DOHH2 (cell line): ENCODE data around the gene AFP.

ENCODE experiments used
- H3F3A ChIP-seq: fragments of 200-600 bp; sonication (generic), shearing (Covaris generic); 2 replicates; pipeline ENCODE4 v1.6.0; 2016; ENCODE audit warnings: antibody characterized with exemption, mild to moderate bottlenecking; ENCODE audit not compliant: control insufficient read depth, insufficient read depth
- H3K27ac ChIP-seq: fragments of 200-600 bp; sonication (generic); 2 replicates; pipeline ENCODE4 v1.5.1; 2014; ENCODE audit warnings: low read depth, mild to moderate bottlenecking, low read length, moderate library complexity
- H3K27me3 ChIP-seq: fragments of 200-600 bp; sonication (generic); 2 replicates; pipeline ENCODE4 v1.6.1; 2014; ENCODE audit warnings: mild to moderate bottlenecking, low read length, mixed read lengths; ENCODE audit not compliant: control insufficient read depth
- H3K36me3 ChIP-seq: fragments of 200-600 bp; sonication (generic); 2 replicates; pipeline ENCODE4 v1.6.1; 2014; ENCODE audit warnings: mild to moderate bottlenecking, low read length, moderate library complexity, mixed read lengths; ENCODE audit not compliant: control insufficient read depth
- H3K4me1 ChIP-seq: fragments of 200-600 bp; sonication (generic); 2 replicates; pipeline ENCODE4 v1.6.1; 2014; ENCODE audit warnings: mild to moderate bottlenecking, low read length, mixed read lengths; ENCODE audit not compliant: control insufficient read depth
- H3K4me2 ChIP-seq: fragments of 200-600 bp; sonication (generic); 2 replicates; pipeline ENCODE4 v1.6.0; 2014; ENCODE audit warnings: mild to moderate bottlenecking, low read length, moderate library complexity
- H3K4me3 ChIP-seq: fragments of 200-600 bp; sonication (generic); 2 replicates; pipeline ENCODE4 v1.5.1; 2014; ENCODE audit warnings: mild to moderate bottlenecking, low read length, mixed read lengths
- H3K79me2 ChIP-seq: fragments of 200-600 bp; sonication (generic); 2 replicates; pipeline ENCODE4 v1.6.1; 2014; ENCODE audit warnings: mild to moderate bottlenecking, low read length, mixed read lengths; ENCODE audit not compliant: control insufficient read depth
- H3K9me2 ChIP-seq: fragments of 200-600 bp; sonication (generic); replicated peaks from 2 replicates; pipeline ENCODE4 v1.6.1; 2014; ENCODE audit warnings: mild to moderate bottlenecking, low read length, mixed read lengths; ENCODE audit not compliant: control insufficient read depth
- H3K9me3 ChIP-seq: fragments of 200-600 bp; sonication (generic); 2 replicates; pipeline ENCODE4 v1.6.1; 2014; ENCODE audit warnings: antibody characterized with exemption, low read length, mixed read lengths; ENCODE audit not compliant: control insufficient read depth, insufficient read depth
- H4K20me1 ChIP-seq: fragments of 200-600 bp; sonication (generic); 2 replicates; pipeline ENCODE4 v1.6.0; 2014; ENCODE audit warnings: low read depth, mild to moderate bottlenecking, antibody characterized with exemption, low read length, moderate library complexity; ENCODE audit not compliant: control insufficient read depth, insufficient read depth
- EZH2phosphoT487 ChIP-seq: fragments of 200-600 bp; sonication (generic); IDR thresholded peaks from 2 replicates; pipeline ENCODE4 v1.6.1; 2017; ENCODE audit warnings: borderline replicate concordance, mild to moderate bottlenecking, antibody characterized with exemption, low read length, moderate library complexity, mixed read lengths
- TF ChIP-seq, protein P1 (sequence below): fragments of 200-600 bp; sonication (generic); IDR thresholded peaks from one replicate; pipeline ENCODE4 v1.5.1; 2014; ENCODE audit warnings: antibody characterized with exemption, mild to moderate bottlenecking, low read depth, low read length; ENCODE audit not compliant: poor library complexity, severe bottlenecking

Gene AFP

DNA sequence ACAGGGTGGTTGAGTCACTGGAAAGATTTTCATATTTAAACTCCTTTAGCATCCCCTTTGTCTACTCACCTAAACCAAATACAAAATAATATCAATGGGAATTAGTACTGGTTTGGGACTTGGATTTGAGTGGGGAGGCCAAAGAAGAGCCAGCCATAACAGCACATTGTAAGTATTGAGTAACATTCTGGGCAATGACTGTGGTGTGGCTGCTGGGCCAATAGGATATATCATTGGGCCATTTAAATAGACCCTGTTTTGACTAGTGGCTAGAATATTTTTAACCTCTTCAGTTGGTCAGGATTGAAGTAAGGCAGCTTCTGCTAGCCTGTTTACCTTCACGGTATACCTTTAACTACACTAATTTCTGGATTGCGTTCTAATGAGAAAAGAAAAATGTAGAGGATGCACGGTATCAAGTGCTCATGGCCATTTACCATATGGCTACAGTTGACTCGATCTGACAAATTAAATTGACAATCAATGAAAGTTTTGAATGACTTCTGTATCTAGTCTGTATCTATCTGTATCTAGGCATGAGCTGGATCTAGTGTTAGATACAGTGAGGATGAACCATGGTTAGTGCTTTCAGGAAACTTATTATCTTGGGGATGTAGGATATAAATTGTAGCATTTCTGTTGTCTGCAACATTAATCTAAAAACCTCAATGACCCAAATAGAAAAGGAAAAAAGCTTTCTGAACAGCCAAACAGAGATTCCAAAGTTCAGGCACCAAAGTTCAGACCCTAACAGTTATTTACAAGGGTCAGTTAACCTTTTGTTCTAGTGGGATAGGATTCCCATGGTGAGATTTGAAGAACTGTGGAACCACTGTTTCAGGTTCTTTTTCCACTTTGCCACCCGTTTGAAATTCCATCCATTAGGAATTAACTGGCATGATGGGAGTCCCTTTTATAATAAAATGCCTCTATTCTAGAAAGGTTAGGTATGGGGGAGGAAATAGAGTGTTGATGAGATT, 38.7 kb upstream of the AFP start:
- Histone ChIP-seq H3K27me3 (no peaks in the 10 kb centered on the region), H3K36me3 (no peaks in the 10 kb centered on the region), H3K4me3 (no peak overlapping the region), H3K4me2 (no peak overlapping the region), H3F3A (no peaks in the 10 kb centered on the region), H3K27ac (no peak overlapping the region), H3K4me1 (no peaks in the 10 kb centered on the region), H3K79me2 (no peaks in the 10 kb centered on the region), H3K9me3 (no peaks in the 10 kb centered on the region), H3K9me2 (no peaks in the 10 kb centered on the region), H4K20me1 (no peaks in the 10 kb centered on the region)
- TF ChIP-seq EZH2phosphoT487 = no peak
- TF ChIP-seq, protein P1, sequence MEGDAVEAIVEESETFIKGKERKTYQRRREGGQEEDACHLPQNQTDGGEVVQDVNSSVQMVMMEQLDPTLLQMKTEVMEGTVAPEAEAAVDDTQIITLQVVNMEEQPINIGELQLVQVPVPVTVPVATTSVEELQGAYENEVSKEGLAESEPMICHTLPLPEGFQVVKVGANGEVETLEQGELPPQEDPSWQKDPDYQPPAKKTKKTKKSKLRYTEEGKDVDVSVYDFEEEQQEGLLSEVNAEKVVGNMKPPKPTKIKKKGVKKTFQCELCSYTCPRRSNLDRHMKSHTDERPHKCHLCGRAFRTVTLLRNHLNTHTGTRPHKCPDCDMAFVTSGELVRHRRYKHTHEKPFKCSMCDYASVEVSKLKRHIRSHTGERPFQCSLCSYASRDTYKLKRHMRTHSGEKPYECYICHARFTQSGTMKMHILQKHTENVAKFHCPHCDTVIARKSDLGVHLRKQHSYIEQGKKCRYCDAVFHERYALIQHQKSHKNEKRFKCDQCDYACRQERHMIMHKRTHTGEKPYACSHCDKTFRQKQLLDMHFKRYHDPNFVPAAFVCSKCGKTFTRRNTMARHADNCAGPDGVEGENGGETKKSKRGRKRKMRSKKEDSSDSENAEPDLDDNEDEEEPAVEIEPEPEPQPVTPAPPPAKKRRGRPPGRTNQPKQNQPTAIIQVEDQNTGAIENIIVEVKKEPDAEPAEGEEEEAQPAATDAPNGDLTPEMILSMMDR = no peak

DNA sequence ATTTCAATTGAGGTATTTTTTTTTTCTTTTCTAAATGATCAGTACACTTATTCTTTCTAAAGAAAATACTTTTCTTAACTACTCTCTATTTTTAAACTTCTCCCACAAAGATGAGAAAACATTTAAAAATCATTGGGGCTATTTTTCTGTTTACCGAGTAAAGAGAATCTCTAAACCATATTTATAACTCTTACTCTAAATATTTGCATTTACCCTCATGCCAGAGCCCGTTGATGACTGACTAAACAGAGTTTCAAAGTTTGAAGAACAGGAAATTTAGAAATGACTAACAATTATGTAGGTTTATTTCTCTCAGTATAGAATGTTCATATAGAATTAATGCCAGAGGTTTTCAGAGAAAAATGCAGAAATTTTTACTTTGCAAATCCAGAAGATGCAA, 34.6 kb upstream of the AFP start:
- Histone ChIP-seq H3K9me2 (no peaks in the 10 kb centered on the region), H4K20me1 (no peaks in the 10 kb centered on the region), H3K4me1 (no peaks in the 10 kb centered on the region), H3K27me3 (no peaks in the 10 kb centered on the region), H3K4me2 (no peak overlapping the region), H3K36me3 (no peaks in the 10 kb centered on the region), H3K27ac (no peak overlapping the region), H3K4me3 (no peak overlapping the region), H3K79me2 (no peaks in the 10 kb centered on the region), H3K9me3 (no peaks in the 10 kb centered on the region), H3F3A (no peaks in the 10 kb centered on the region)
- TF ChIP-seq EZH2phosphoT487 = no peak
- TF ChIP-seq, protein P1 = no peak

DNA sequence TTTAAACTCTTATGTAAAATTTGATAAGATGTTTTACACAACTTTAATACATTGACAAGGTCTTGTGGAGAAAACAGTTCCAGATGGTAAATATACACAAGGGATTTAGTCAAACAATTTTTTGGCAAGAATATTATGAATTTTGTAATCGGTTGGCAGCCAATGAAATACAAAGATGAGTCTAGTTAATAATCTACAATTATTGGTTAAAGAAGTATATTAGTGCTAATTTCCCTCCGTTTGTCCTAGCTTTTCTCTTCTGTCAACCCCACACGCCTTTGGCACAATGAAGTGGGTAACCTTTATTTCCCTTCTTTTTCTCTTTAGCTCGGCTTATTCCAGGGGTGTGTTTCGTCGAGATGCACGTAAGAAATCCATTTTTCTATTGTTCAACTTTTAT, 32.0 kb upstream of the AFP start, which contains the start of gene ALB:
ALB (plus strand) TSS at position 246 of the 400 bp plus-strand sequence; CDS start at position 287, 41 bp downstream.
- H3K4me1 ChIP-seq = no peaks in the 10 kb centered on the region
- H3K36me3 ChIP-seq = no peaks in the 10 kb centered on the region
- H3K9me3 ChIP-seq = no peaks in the 10 kb centered on the region
- H3K79me2 ChIP-seq = no peaks in the 10 kb centered on the region
- no peaks in the 10 kb centered on the region for H3K27me3 ChIP-seq
- TF ChIP-seq EZH2phosphoT487 = no peak
- TF ChIP-seq, protein P1 = no peak
- no peaks in the 10 kb centered on the region for H3K9me2 ChIP-seq
- no peak within 1 kb of the TSS for H3K27ac ChIP-seq
- no peak within 1 kb of the TSS for H3K4me3 ChIP-seq
- H3F3A ChIP-seq = no peaks in the 10 kb centered on the region
- no peaks in the 10 kb centered on the region for H4K20me1 ChIP-seq
- H3K4me2 ChIP-seq = no peak within 1 kb of the TSS
